Endothelial cell of umbilical vein (primary cell): ENCODE results near the gene PRKAG2. TPM values are rescaled to one million over a fixed set of nuclear protein-coding genes. Genes with fewer than 3 reads are reported as not detected.

Source experiments
- BruUV-seq: library from RNA; stranded (reverse); fragments of 400-500 nt; replicated peaks from 2 replicates; lab custom pipeline; 2021; lab: Mats Ljungman, UMichigan
- CTCF ChIA-PET: fragments of 300-600, 350-600 bp; sonication (Branson Sonifier 250); formaldehyde crosslinking; loops from one replicate; lab custom pipeline; 2021; ENCODE audit warnings: antibody characterized with exemption, inconsistent platforms; lab: Charles Lee
- POLR2A ChIA-PET: fragments of 300-600, 350-600 bp; sonication (Branson Sonifier 250); formaldehyde crosslinking; loops from one replicate; lab custom pipeline; 2021; ENCODE audit warnings: antibody characterized with exemption, inconsistent platforms; lab: Charles Lee
- DNase-seq: peaks from one replicate; pipeline ENCODE4 v3.0.0-alpha.2; 2011; ENCODE audit warnings: low read depth, low spot score
- FAIRE-seq: peaks from 2 replicates; lab custom pipeline; 2011; peaks lifted over from hg19 to GRCh38; lab: Jason Lieb, UNC
- H2AFZ ChIP-seq: 2 replicates; pipeline ENCODE4 v1.6.0; 2012; ENCODE audit warnings: low read depth, low read length, control low read depth, inconsistent platforms
- H3K27ac ChIP-seq: 2 replicates; pipeline ENCODE4 v1.5.1; 2011; ENCODE audit warnings: low read depth, mild to moderate bottlenecking, control low read depth, low read length, moderate library complexity; ENCODE audit not compliant: insufficient read depth
- H3K27me3 ChIP-seq, 2 experiments: 2 replicates each; pipeline versions ENCODE4 v1.6.0 to v1.6.1; 2011; ENCODE audit warnings: low read length in 2 of 2, mixed read lengths in 1 of 2; ENCODE audit not compliant: control insufficient read depth in 2 of 2, insufficient read depth in 2 of 2
- H3K36me3 ChIP-seq, 2 experiments: 2 replicates in 1 of 2; 3 replicates in 1 of 2; pipeline ENCODE4 v1.5.1; 2011; ENCODE audit warnings: low read length in 2 of 2, mild to moderate bottlenecking in 1 of 2, moderate library complexity in 1 of 2; ENCODE audit not compliant: control insufficient read depth in 2 of 2, insufficient read depth in 2 of 2; ENCODE audit errors: extremely low read depth in 1 of 2
- H3K4me1 ChIP-seq: 3 replicates; pipeline ENCODE4 v1.5.1; 2011; ENCODE audit warnings: mild to moderate bottlenecking, low read length; ENCODE audit not compliant: control insufficient read depth, insufficient read depth; ENCODE audit errors: extremely low read depth
- H3K4me2 ChIP-seq: 2 replicates; pipeline ENCODE4 v1.6.1; 2011; ENCODE audit warnings: low read length, control low read depth, mixed read lengths; ENCODE audit not compliant: insufficient read depth
- H3K4me3 ChIP-seq, 3 experiments: fragments of 200-600 bp in 1 of 3; sonication (generic), shearing (Covaris generic) in 1 of 3; replicated peaks in 1 of 3; 2 replicates each; pipeline ENCODE4 v1.5.1; 2011 to 2016; ENCODE audit warnings: control low read depth in 3 of 3, low read length in 3 of 3, mild to moderate bottlenecking in 2 of 3, inconsistent platforms in 1 of 3, low read depth in 1 of 3, moderate library complexity in 1 of 3; ENCODE audit not compliant: insufficient read depth in 1 of 3
- H3K79me2 ChIP-seq: 2 replicates; pipeline ENCODE4 v1.6.0; 2012; ENCODE audit warnings: low read length, inconsistent platforms; ENCODE audit not compliant: control insufficient read depth, insufficient read depth
- H3K9ac ChIP-seq: replicated peaks from 2 replicates; pipeline ENCODE3; 2011; ENCODE audit warnings: low read length, control low read depth; ENCODE audit not compliant: insufficient read depth; ENCODE audit errors: extremely low read depth
- H3K9me1 ChIP-seq: replicated peaks from 3 replicates; pipeline ENCODE4 v1.6.0; 2011; ENCODE audit warnings: mild to moderate bottlenecking, low read length; ENCODE audit not compliant: control insufficient read depth, insufficient read depth; ENCODE audit errors: extremely low read depth
- H3K9me3 ChIP-seq: replicated peaks from 2 replicates; pipeline ENCODE4 v1.5.1; 2012; ENCODE audit warnings: low read length, inconsistent platforms; ENCODE audit not compliant: control insufficient read depth, insufficient read depth
- H4K20me1 ChIP-seq: replicated peaks from 2 replicates; pipeline ENCODE3; 2011; ENCODE audit warnings: mild to moderate bottlenecking, low read length; ENCODE audit not compliant: control insufficient read depth, insufficient read depth; ENCODE audit errors: extremely low read depth
- CTCF ChIP-seq, 2 donors: IDR thresholded peaks; 1 replicate in 1 of 2; 2 replicates in 1 of 2; pipeline ENCODE4 v1.5.1; 2011; ENCODE audit warnings: low read length in 2 of 2, mild to moderate bottlenecking in 2 of 2, moderate library complexity in 2 of 2, control low read depth in 1 of 2, inconsistent platforms in 1 of 2, low read depth in 1 of 2; ENCODE audit not compliant: insufficient read depth in 1 of 2; ENCODE audit errors: extremely low read depth in 1 of 2
- GATA2 ChIP-seq: IDR thresholded peaks from 2 replicates; pipeline ENCODE4 v1.7.0; 2011; ENCODE audit warnings: low read depth, mild to moderate bottlenecking, moderate library complexity, mixed read lengths, low read length; ENCODE audit not compliant: insufficient read length, insufficient read depth
- JUN ChIP-seq: IDR thresholded peaks from 2 replicates; pipeline ENCODE4 v1.6.1; 2011; ENCODE audit warnings: borderline replicate concordance, low read depth; ENCODE audit not compliant: insufficient read length, insufficient read depth
- MYC ChIP-seq: IDR thresholded peaks from one replicate; pipeline ENCODE4 v1.6.1; 2011; ENCODE audit warnings: mild to moderate bottlenecking, low read depth, low read length
- POLR2A ChIP-seq: IDR thresholded peaks from 2 replicates; pipeline ENCODE4 v1.6.1; 2012; ENCODE audit warnings: low read depth, mild to moderate bottlenecking, control low read depth, low read length
- POLR2AphosphoS5 ChIP-seq: IDR thresholded peaks from 2 replicates; pipeline ENCODE4 v1.6.1; 2012; ENCODE audit warnings: low read depth, mild to moderate bottlenecking, control low read depth, low read length, moderate library complexity; ENCODE audit not compliant: insufficient read depth
- dilution Hi-C: fragments of 300-500 bp; cut with MboI; formaldehyde crosslinking; loops from one replicate; pipeline ENCODE4 v1.15.0; 2019; ENCODE audit warnings: low sequenced_read_pairs; ENCODE audit not compliant: extremely low pct_ligation_motif_present
- intact Hi-C: fragments of 100-400 bp; cut with micrococcal nuclease; formaldehyde crosslinking; loops from one replicate; pipeline ENCODE4 v1.10.0; 2022
- polyA plus RNA-seq, 4 experiments: library from polyadenylated mRNA; depleted of rRNA in 3 of 4; stranded (reverse) in 3 of 4; unstranded in 1 of 4; fragments of >200 nt; gene quantifications; 2 replicates each; pipeline versions ENCODE4 v1.2.1 to v1.2.3, GENCODE V29; 2011 to 2012; ENCODE audit warnings: missing spikeins in 1 of 4
- total RNA-seq: library from RNA; stranded (reverse); gene quantifications from 2 replicates; pipeline ENCODE4 v1.2.3, GENCODE V29; 2021
- TF ChIP-seq, protein P1 (sequence below): IDR thresholded peaks from 2 replicates; pipeline ENCODE4 v1.6.1; 2011; ENCODE audit not compliant: insufficient read depth, insufficient read length

PRKAG2 gene
- total and polyA plus RNA-seq, 2 donors (not counting 3 experiments of a cell fraction or from before 2014, with no cell fraction given), result 19.3 to 51.5 TPM

- Histone ChIP-seq H2AFZ (no peak overlapping the region), H3K4me3 (no peak overlapping the region), H3K27ac (no peak overlapping the region), H3K36me3 (no peaks in the 10 kb centered on the region), H3K4me2 (no peak overlapping the region), H3K9me1 (no peaks in the 10 kb centered on the region), H3K27me3 (peaks cover 1 to 2% of the 10 kb centered on the region in 2 experiments), H3K9ac (no peak overlapping the region), H3K4me1 (no peaks in the 10 kb centered on the region), H4K20me1 (no peaks in the 10 kb centered on the region), H3K79me2 (no peaks in the 10 kb centered on the region), H3K9me3 (no peaks in the 10 kb centered on the region)
- no peak for FAIRE-seq
- no peak for TF ChIP-seq POLR2A
- no peak for TF ChIP-seq JUN
- TF ChIP-seq, protein P1, sequence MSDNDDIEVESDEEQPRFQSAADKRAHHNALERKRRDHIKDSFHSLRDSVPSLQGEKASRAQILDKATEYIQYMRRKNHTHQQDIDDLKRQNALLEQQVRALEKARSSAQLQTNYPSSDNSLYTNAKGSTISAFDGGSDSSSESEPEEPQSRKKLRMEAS, result no peak
- TF ChIP-seq CTCF (IDR thresholded peaks at IDR 0.05; ENCODE audit: extremely low read depth in 1 of 2, insufficient read depth in 1 of 2, low read depth in 1 of 2, low read length in 2 of 2), result no peak
- TF ChIP-seq GATA2, result no peak
- TF ChIP-seq POLR2AphosphoS5, result no peak
- no peak for TF ChIP-seq MYC
- ChIA-PET CTCF (interaction anchor here (0.6 kb wide), 1 partner anchor 673 kb away, joined by 4 read pairs; no protein-coding TSS in a partner anchor), POLR2A (no interaction called here)
- intact Hi-C loops (no loop called here), dilution Hi-C loops (no loop called here)
- no TSS peak for BruUV-seq
- DNase-seq, result no peak
Observed at GRCh38 chr7:151920488-151920887, 43.6 kb upstream of the PRKAG2 start.
